ENCODE results near the gene PUS10. TPM values are rescaled to one million over a fixed set of nuclear protein-coding genes. Genes with fewer than 3 reads are reported as not detected.
"Not testable (repeated sequence)": the region's sequence is repeated elsewhere in the genome, so short reads cannot be mapped to it uniquely, and the experiment has no call there.

The PUS10 gene
- total and polyA plus RNA-seq, 11 donors = 1.9 to 6.5 (median 4.4) TPM

GRCh38 chr2:60989259-60989658, 28.8 kb downstream of the PUS10 start:
- TF ChIP-seq POLR2A (IDR thresholded peaks at IDR 0.05) (no peak), CTCF (IDR thresholded peaks at IDR 0.05) (no peak)
- Histone ChIP-seq H3K27me3 (no peaks in the 10 kb centered on the region), H3K27ac (no peak overlapping the region), H3K36me3 (peaks cover 0 to 14% (median 0%) of the 10 kb centered on the region in 9 donors), H3K4me1 (peaks cover 0 to 14% (median 0%) of the 10 kb centered on the region in 12 donors), H3K4me3 (no peak overlapping the region), H3K9me3 (peaks cover 0 to 18% (median 8%) of the 10 kb centered on the region in 12 donors)
- 84 to 87% (median 85%) methylated on average over 2 of the region's 2 CpGs for WGBS, 4 donors
- DNase-seq (no peak), ATAC-seq (no peak)
- intact Hi-C loops (cut with DNase I) = no loop called here

GRCh38 chr2:60987656-60988055, 30.4 kb downstream of the PUS10 start:
- H3K27me3 ChIP-seq; DNase-seq; H3K27ac ChIP-seq; H3K4me3 ChIP-seq; H3K4me1 ChIP-seq; intact Hi-C loops (cut with DNase I); H3K36me3 ChIP-seq; ATAC-seq: not testable (repeated sequence)
- H3K9me3 ChIP-seq = peaks cover 0 to 18% (median 8%) of the 10 kb centered on the region in 12 donors
- WGBS, 4 donors = 85 to 91% (median 88%) methylated on average over 8 of the region's 8 CpGs

GRCh38 chr2:60987041-60987440, 31.0 kb downstream of the PUS10 start:
- peaks cover 0 to 8% (median 0%) of the 10 kb centered on the region in 12 donors for H3K4me1 ChIP-seq

GRCh38 chr2:60984720-60985119, 33.3 kb downstream of the PUS10 start:
- 81 to 92% (median 88%) methylated on average over 1 of the region's 1 CpG for WGBS, 4 donors
- Histone ChIP-seq H3K27me3 (no peaks in the 10 kb centered on the region), H3K4me1 (peaks cover 0 to 9% (median 0%) of the 10 kb centered on the region in 12 donors), H3K4me3 (no peak overlapping the region), H3K27ac (no peak overlapping the region), H3K36me3 (no peaks in the 10 kb centered on the region), H3K9me3 (no peaks in the 10 kb centered on the region)
- TF ChIP-seq CTCF (IDR thresholded peaks at IDR 0.05) (no peak), POLR2A (IDR thresholded peaks at IDR 0.05) (no peak)
- no peak for DNase-seq
- no peak for ATAC-seq
- intact Hi-C loops (cut with DNase I) = no loop called here

More at GRCh38 chr2:60987041-60987440, 31.0 kb downstream of the PUS10 start:
- no peak overlapping the region for H3K27ac ChIP-seq
- no peak for TF ChIP-seq POLR2A (IDR thresholded peaks at IDR 0.05)
- no peak for TF ChIP-seq CTCF (IDR thresholded peaks at IDR 0.05)
- H3K9me3 ChIP-seq = peaks cover 0 to 12% (median 6%) of the 10 kb centered on the region in 12 donors
- ATAC-seq = no peak
- no peak for DNase-seq
- H3K4me3 ChIP-seq = no peak overlapping the region
- no peaks in the 10 kb centered on the region for H3K27me3 ChIP-seq
- intact Hi-C loops (cut with DNase I) = no loop called here
- WGBS, 4 donors = 83 to 91% (median 87%) methylated on average over 2 of the region's 2 CpGs
- peaks cover 0 to 9% (median 0%) of the 10 kb centered on the region in 9 donors for H3K36me3 ChIP-seq

- DNase-seq; intact Hi-C loops (cut with DNase I); H3K9me3 ChIP-seq; H3K4me3 ChIP-seq; H3K27me3 ChIP-seq; ATAC-seq; H3K36me3 ChIP-seq; H3K4me1 ChIP-seq; H3K27ac ChIP-seq: not testable (repeated sequence)
- WGBS, 4 donors = 94 to 98% (median 97%) methylated on average over 3 of the region's 3 CpGs
Observed at GRCh38 chr2:60982066-60982465, 36.0 kb downstream of the PUS10 start.
